IMR-90 (cell line): Measurements from ENCODE around the gene DNAJC4. TPM values are rescaled to one million over a fixed set of nuclear protein-coding genes. Genes with fewer than 3 reads are reported as not detected.
A peak's percentile ranks its signal among the peaks of the same experiment; 100 is the strongest.

Experiments
- ATAC-seq: fragments of 200-7000 bp; cut with Tn5 transposase; 2 replicates; pipeline ENCODE4 v1.9.1; 2020; ENCODE audit warnings: low read depth, mild to moderate bottlenecking, moderate library complexity
- BruUV-seq: library from RNA; stranded (reverse); fragments of 400-500 nt; replicated peaks from 2 replicates; lab custom pipeline; 2021; lab: Mats Ljungman, UMichigan
- CTCF ChIA-PET: fragments of 300-600 bp; formaldehyde crosslinking; extraction: SDS; loops from one replicate; lab custom pipeline; 2021; ENCODE audit warnings: antibody characterized with exemption; lab: Yijun Ruan, JAX
- POLR2A ChIA-PET: fragments of 300-600 bp; sonication (Branson Sonifier 250); formaldehyde crosslinking; loops from one replicate; lab custom pipeline; 2022; ENCODE audit warnings: antibody characterized with exemption; ENCODE audit not compliant: unreplicated experiment; lab: Charles Lee
- DNase-seq: peaks from one replicate; pipeline ENCODE4 v3.0.0; 2013
- H2AFZ ChIP-seq: replicated peaks from 2 replicates; pipeline ENCODE3; 2013; ENCODE audit warnings: low read length, mild to moderate bottlenecking; ENCODE audit not compliant: poor library complexity
- H2AK5ac ChIP-seq: 2 replicates; pipeline ENCODE4 v1.6.1; 2013; ENCODE audit warnings: low read depth, low read length, inconsistent platforms
- H2AK9ac ChIP-seq: replicated peaks from 2 replicates; pipeline ENCODE3; 2013; ENCODE audit warnings: mild to moderate bottlenecking, low read depth, low read length, moderate library complexity; ENCODE audit not compliant: poor library complexity
- H2BK120ac ChIP-seq: 2 replicates; pipeline ENCODE4 v1.6.1; 2013; ENCODE audit warnings: low read depth, low read length, inconsistent platforms
- H2BK15ac ChIP-seq: 3 replicates; pipeline ENCODE4 v1.6.1; 2013; ENCODE audit warnings: low read depth, low read length, inconsistent platforms
- H2BK20ac ChIP-seq: 2 replicates; pipeline ENCODE4 v1.6.1; 2013; ENCODE audit warnings: low read depth, mild to moderate bottlenecking, inconsistent platforms, low read length, moderate library complexity
- H2BK5ac ChIP-seq: 2 replicates; pipeline ENCODE4 v1.6.1; 2013; ENCODE audit warnings: mild to moderate bottlenecking, low read depth, low read length, inconsistent platforms; ENCODE audit not compliant: poor library complexity, severe bottlenecking
- H3K14ac ChIP-seq: replicated peaks from 2 replicates; pipeline ENCODE4 v1.6.1; 2013; ENCODE audit warnings: low read depth, low read length, inconsistent platforms
- H3K18ac ChIP-seq: 2 replicates; pipeline ENCODE4 v1.6.1; 2013; ENCODE audit warnings: low read depth, low read length, control low read depth
- H3K23ac ChIP-seq: 2 replicates; pipeline ENCODE4 v1.6.1; 2013; ENCODE audit warnings: low read depth, low read length, inconsistent platforms
- H3K27ac ChIP-seq: 2 replicates; pipeline ENCODE4 v1.5.1; 2013; ENCODE audit warnings: mild to moderate bottlenecking, control low read depth, low read length; ENCODE audit not compliant: insufficient read depth
- H3K27me3 ChIP-seq: 2 replicates; pipeline ENCODE4 v1.6.1; 2013; ENCODE audit warnings: low read length; ENCODE audit not compliant: control insufficient read depth, insufficient read depth
- H3K36me3 ChIP-seq: 2 replicates; pipeline ENCODE4 v1.6.1; 2013; ENCODE audit warnings: low read length, mixed read lengths; ENCODE audit not compliant: control insufficient read depth, insufficient read depth
- H3K4ac ChIP-seq: 2 replicates; pipeline ENCODE4 v1.6.1; 2013; ENCODE audit warnings: low read depth, low read length, inconsistent platforms
- H3K4me1 ChIP-seq: 2 replicates; pipeline ENCODE4 v1.6.1; 2013; ENCODE audit warnings: low read length, mixed read lengths; ENCODE audit not compliant: control insufficient read depth, insufficient read depth
- H3K4me2 ChIP-seq: 2 replicates; pipeline ENCODE4 v1.6.1; 2013; ENCODE audit warnings: low read depth, mild to moderate bottlenecking, control low read depth, low read length, moderate library complexity
- H3K4me3 ChIP-seq: 2 replicates; pipeline ENCODE4 v1.5.1; 2013; ENCODE audit warnings: low read depth, mild to moderate bottlenecking, control low read depth, low read length, moderate library complexity; ENCODE audit not compliant: insufficient read depth
- H3K56ac ChIP-seq: 2 replicates; pipeline ENCODE4 v1.6.1; 2013; ENCODE audit warnings: low read length, inconsistent platforms; ENCODE audit not compliant: insufficient read depth; ENCODE audit errors: extremely low read depth
- H3K79me1 ChIP-seq, 2 experiments: 2 replicates each; pipeline ENCODE4 v1.6.1; 2013; ENCODE audit warnings: low read length in 2 of 2, inconsistent platforms in 1 of 2, low read depth in 1 of 2
- H3K9ac ChIP-seq: 2 replicates; pipeline ENCODE4 v1.6.1; 2013; ENCODE audit warnings: low read depth, low read length, control low read depth
- H3K9me1 ChIP-seq: 2 replicates; pipeline ENCODE4 v1.6.1; 2013; ENCODE audit warnings: low read length, inconsistent platforms; ENCODE audit not compliant: insufficient read depth
- H3K9me3 ChIP-seq: 2 replicates; pipeline ENCODE4 v1.6.1; 2013; ENCODE audit warnings: low read length; ENCODE audit not compliant: control insufficient read depth, insufficient read depth
- H4K20me1 ChIP-seq: 2 replicates; pipeline ENCODE4 v1.6.1; 2013; ENCODE audit warnings: low read length, inconsistent platforms; ENCODE audit not compliant: insufficient read depth
- H4K5ac ChIP-seq: 2 replicates; pipeline ENCODE4 v1.6.1; 2013; ENCODE audit warnings: mild to moderate bottlenecking, low read depth, low read length, control low read depth
- H4K8ac ChIP-seq, 2 experiments: 2 replicates each; pipeline ENCODE4 v1.6.1; 2013; ENCODE audit warnings: low read depth in 2 of 2, low read length in 2 of 2, control low read depth in 1 of 2, inconsistent platforms in 1 of 2
- H4K91ac ChIP-seq: 2 replicates; pipeline ENCODE4 v1.6.1; 2013; ENCODE audit warnings: low read depth, low read length, inconsistent platforms; ENCODE audit not compliant: insufficient read depth
- BHLHE40 ChIP-seq: fragments of 150-350 bp; IDR thresholded peaks from 2 replicates; pipeline ENCODE4 v1.6.1; 2016; ENCODE audit warnings: mild to moderate bottlenecking, low read depth, low read length
- CEBPB ChIP-seq: IDR thresholded peaks from 2 replicates; pipeline ENCODE4 v1.6.1; 2012; ENCODE audit warnings: low read depth, low read length, improper control_type of control experiment
- CHD1 ChIP-seq: IDR thresholded peaks from 2 replicates; pipeline ENCODE4 v1.6.1; 2012; ENCODE audit warnings: low read depth, low read length, improper control_type of control experiment
- FOS ChIP-seq: fragments of 150-350 bp; IDR thresholded peaks from 2 replicates; pipeline ENCODE4 v1.6.1; 2016; ENCODE audit warnings: low read depth, low read length
- MAFK ChIP-seq: IDR thresholded peaks from 2 replicates; pipeline ENCODE4 v1.6.1; 2012; ENCODE audit warnings: low read depth, low read length, improper control_type of control experiment
- MAZ ChIP-seq: IDR thresholded peaks from 2 replicates; pipeline ENCODE4 v1.6.1; 2012; ENCODE audit warnings: low read depth, mild to moderate bottlenecking, low read length, improper control_type of control experiment, moderate library complexity, borderline replicate concordance
- MXI1 ChIP-seq: IDR thresholded peaks from 2 replicates; pipeline ENCODE4 v1.6.1; 2012; ENCODE audit warnings: low read depth, mild to moderate bottlenecking, low read length, moderate library complexity, borderline replicate concordance
- NFE2L2 ChIP-seq: fragments of 150-350 bp; IDR thresholded peaks from 2 replicates; pipeline ENCODE4 v1.6.1; 2016; ENCODE audit warnings: low read depth, mild to moderate bottlenecking, low read length
- POLR2A ChIP-seq: IDR thresholded peaks from 2 replicates; pipeline ENCODE4 v1.6.1; 2012; ENCODE audit warnings: mild to moderate bottlenecking, low read depth, low read length
- RAD21 ChIP-seq: IDR thresholded peaks from 2 replicates; pipeline ENCODE4 v1.6.1; 2012; ENCODE audit warnings: low read length, improper control_type of control experiment
- RCOR1 ChIP-seq: IDR thresholded peaks from 2 replicates; pipeline ENCODE4 v1.6.1; 2012; ENCODE audit warnings: mild to moderate bottlenecking, low read length, improper control_type of control experiment; ENCODE audit not compliant: insufficient replicate concordance
- SMC3 ChIP-seq: fragments of 150-350 bp; IDR thresholded peaks from 2 replicates; pipeline ENCODE4 v1.6.1; 2016; ENCODE audit warnings: low read depth, mild to moderate bottlenecking, antibody characterized with exemption, low read length, moderate library complexity
- WGBS, 2 experiments: methylation state at CpG; one replicate each; pipeline versions ENCODE4 v1.1.5 to v1.1.7; 2013; ENCODE audit warnings: missing lambda C conversion rate in 2 of 2; ENCODE audit not compliant: insufficient read length in 1 of 2; ENCODE audit errors: extremely low coverage in 2 of 2; 5-methylcytosine and 5-hydroxymethylcytosine counted together
- dilution Hi-C: fragments of 300-500 bp; cut with HindIII; formaldehyde crosslinking; loops from one replicate; pipeline ENCODE4 v1.14.3; 2018; ENCODE audit warnings: low sequenced_read_pairs; ENCODE audit not compliant: unreplicated experiment
- in situ Hi-C: fragments of 300-500 bp; cut with MboI; formaldehyde crosslinking; loops from 3 replicates; pipeline ENCODE4 v1.14.3; 2019; ENCODE audit warnings: low sequenced_read_pairs, inconsistent platforms, mixed read lengths
- intact Hi-C: fragments of 100-400 bp; cut with micrococcal nuclease; formaldehyde crosslinking; loops from 2 replicates; pipeline ENCODE4 v1.10.0; 2022
- polyA plus RNA-seq, 3 experiments: library from polyadenylated mRNA; depleted of rRNA; stranded (reverse); fragments of >200 nt; gene quantifications; 2 replicates each; pipeline ENCODE4 v1.2.3, GENCODE V29; 2012; ENCODE audit warnings: low replicate concordance in 1 of 3
- total RNA-seq: library from RNA; depleted of rRNA; stranded (reverse); fragments of >200 nt; gene quantifications from 2 replicates; pipeline ENCODE4 v1.2.3, GENCODE V29; 2012
- TF ChIP-seq, protein P1 (sequence below): fragments of 150-350 bp; IDR thresholded peaks from 2 replicates; pipeline ENCODE4 v1.6.1; 2017; ENCODE audit warnings: mild to moderate bottlenecking, antibody characterized with exemption, low read length, low read depth
- TF ChIP-seq, protein P2 (sequence below): fragments of 150-350 bp; IDR thresholded peaks from 2 replicates; pipeline ENCODE4 v1.6.1; 2016; ENCODE audit warnings: low read depth, mild to moderate bottlenecking, low read length, moderate library complexity, borderline replicate concordance
- TF ChIP-seq, protein P3 (sequence below): conservative IDR thresholded peaks from 2 replicates; pipeline ENCODE4 v1.5.1; 2012; ENCODE audit warnings: mild to moderate bottlenecking, low read depth, low read length, improper control_type of control experiment

DNAJC4 gene
- total and polyA plus RNA-seq, 2 of the 4 experiments (the other 2 are of a cell fraction), result 2.2 to 22.8 TPM

DNA sequence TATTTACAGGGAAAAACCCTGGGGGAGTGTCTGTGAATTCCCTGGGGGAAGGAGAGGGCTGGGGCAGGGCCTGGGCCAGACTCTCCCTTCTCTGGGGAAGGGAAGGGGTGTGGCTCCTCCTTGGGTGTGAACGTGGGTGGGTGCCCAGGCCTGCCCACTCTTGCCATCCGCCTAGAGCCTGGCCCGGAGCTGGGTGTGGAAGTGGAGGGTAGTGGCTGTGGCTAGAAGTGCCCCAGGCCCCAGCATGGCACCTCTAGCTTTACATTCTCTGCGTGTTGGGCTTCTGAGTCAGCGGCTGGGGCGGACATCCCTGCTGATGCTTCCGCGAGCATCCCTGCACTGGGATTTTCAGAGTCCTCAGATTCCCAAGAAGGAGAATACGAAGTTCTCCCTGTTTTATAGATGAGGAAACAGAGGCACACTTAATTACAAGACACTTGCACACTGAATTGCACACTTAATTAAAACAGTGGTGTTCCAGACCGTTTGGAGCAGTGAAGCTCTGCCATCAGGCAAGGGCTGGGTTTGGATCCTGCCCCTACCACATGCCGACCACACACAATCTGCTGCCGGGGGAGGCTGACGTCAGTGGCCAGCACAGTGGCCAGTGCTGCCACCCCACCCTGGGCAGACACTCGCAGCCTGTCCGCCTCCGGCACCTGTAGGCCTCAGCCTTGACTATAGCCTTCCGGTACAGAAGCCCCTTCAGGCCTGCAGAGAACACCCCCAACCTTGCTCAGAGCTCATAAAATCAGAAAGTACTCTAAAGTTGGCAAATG, 46.5 kb downstream of the DNAJC4 start:
- Histone ChIP-seq H3K9me3 (no peaks in the 10 kb centered on the region), H3K4me3 (no peak overlapping the region), H3K79me1 (peaks cover 8 to 15% of the 10 kb centered on the region in 2 experiments), H2BK5ac (no peak overlapping the region), H3K4me2 (no peak overlapping the region), H3K27me3 (no peaks in the 10 kb centered on the region), H3K27ac (no peak overlapping the region), H3K23ac (no peak overlapping the region), H3K4ac (no peak overlapping the region), H3K9me1 (peaks cover 5% of the 10 kb centered on the region; the same call in 1 of the 2 replicates), H2BK120ac (no peak overlapping the region), H2AK5ac (no peak overlapping the region), H4K20me1 (no peaks in the 10 kb centered on the region), H3K56ac (no peak overlapping the region), H4K91ac (no peak overlapping the region), H3K9ac (peak overlapping the region; percentile 30; the same call in 1 of the 2 replicates), H3K18ac (no peak overlapping the region), H4K8ac (no peak overlapping the region), H3K36me3 (peaks cover 32% of the 10 kb centered on the region), H2AK9ac (no peak overlapping the region), H2BK15ac (no peak overlapping the region), H3K4me1 (peaks cover 2% of the 10 kb centered on the region), H2BK20ac (no peak overlapping the region), H4K5ac (no peak overlapping the region), H3K14ac (no peak overlapping the region), H2AFZ (no peak overlapping the region)
- ATAC-seq (no peak), DNase-seq (no peak)
- no TSS peak for BruUV-seq
- intact Hi-C loops (no loop called here), dilution Hi-C loops (no loop called here), in situ Hi-C loops (no loop called here)
- 83% methylated on average over 4 of the region's 17 CpGs; no CpG with 5 or more reads in 1 of the 2 experiments for WGBS, 2 experiments
- CTCF ChIA-PET, result interaction anchor here (1.0 to 1.3 kb wide), 3 partner anchors 8 to 78 kb away, joined by 3 to 4 read pairs (median 3); no protein-coding TSS in a partner anchor
- POLR2A ChIA-PET, result no interaction called here
- TF ChIP-seq BHLHE40 (no peak), POLR2A (no peak), MXI1 (no peak), NFE2L2 (no peak), MAZ (no peak), SMC3 (no peak), CEBPB (no peak), MAFK (no peak), RAD21 (no peak), CHD1 (no peak), RCOR1 (no peak), FOS (no peak)
- TF ChIP-seq, protein P1, sequence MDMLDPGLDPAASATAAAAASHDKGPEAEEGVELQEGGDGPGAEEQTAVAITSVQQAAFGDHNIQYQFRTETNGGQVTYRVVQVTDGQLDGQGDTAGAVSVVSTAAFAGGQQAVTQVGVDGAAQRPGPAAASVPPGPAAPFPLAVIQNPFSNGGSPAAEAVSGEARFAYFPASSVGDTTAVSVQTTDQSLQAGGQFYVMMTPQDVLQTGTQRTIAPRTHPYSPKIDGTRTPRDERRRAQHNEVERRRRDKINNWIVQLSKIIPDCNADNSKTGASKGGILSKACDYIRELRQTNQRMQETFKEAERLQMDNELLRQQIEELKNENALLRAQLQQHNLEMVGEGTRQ, result no peak
- TF ChIP-seq, protein P2, sequence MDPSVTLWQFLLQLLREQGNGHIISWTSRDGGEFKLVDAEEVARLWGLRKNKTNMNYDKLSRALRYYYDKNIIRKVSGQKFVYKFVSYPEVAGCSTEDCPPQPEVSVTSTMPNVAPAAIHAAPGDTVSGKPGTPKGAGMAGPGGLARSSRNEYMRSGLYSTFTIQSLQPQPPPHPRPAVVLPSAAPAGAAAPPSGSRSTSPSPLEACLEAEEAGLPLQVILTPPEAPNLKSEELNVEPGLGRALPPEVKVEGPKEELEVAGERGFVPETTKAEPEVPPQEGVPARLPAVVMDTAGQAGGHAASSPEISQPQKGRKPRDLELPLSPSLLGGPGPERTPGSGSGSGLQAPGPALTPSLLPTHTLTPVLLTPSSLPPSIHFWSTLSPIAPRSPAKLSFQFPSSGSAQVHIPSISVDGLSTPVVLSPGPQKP, result no peak
- TF ChIP-seq, protein P3, sequence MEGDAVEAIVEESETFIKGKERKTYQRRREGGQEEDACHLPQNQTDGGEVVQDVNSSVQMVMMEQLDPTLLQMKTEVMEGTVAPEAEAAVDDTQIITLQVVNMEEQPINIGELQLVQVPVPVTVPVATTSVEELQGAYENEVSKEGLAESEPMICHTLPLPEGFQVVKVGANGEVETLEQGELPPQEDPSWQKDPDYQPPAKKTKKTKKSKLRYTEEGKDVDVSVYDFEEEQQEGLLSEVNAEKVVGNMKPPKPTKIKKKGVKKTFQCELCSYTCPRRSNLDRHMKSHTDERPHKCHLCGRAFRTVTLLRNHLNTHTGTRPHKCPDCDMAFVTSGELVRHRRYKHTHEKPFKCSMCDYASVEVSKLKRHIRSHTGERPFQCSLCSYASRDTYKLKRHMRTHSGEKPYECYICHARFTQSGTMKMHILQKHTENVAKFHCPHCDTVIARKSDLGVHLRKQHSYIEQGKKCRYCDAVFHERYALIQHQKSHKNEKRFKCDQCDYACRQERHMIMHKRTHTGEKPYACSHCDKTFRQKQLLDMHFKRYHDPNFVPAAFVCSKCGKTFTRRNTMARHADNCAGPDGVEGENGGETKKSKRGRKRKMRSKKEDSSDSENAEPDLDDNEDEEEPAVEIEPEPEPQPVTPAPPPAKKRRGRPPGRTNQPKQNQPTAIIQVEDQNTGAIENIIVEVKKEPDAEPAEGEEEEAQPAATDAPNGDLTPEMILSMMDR, result no peak
